Measurements from ENCODE around the gene ATG2A. TPM values are rescaled to one million over a fixed set of nuclear protein-coding genes. Genes with fewer than 3 reads are reported as not detected.
A peak's percentile ranks its signal among the peaks of the same experiment; 100 is the strongest.

The ATG2A gene
- 47.1 and 50.5 TPM in 2 replicates for total RNA-seq (2014; rRNA removed; shearing (Covaris generic))

- peak; percentile 100 for DNase-seq (ENCODE audit: low spot score)
Measured at GRCh38 chr11:64916775-64917662, at the start of gene ATG2A. ATG2A (minus strand) TSS chr11:64917209; CDS start chr11:64917135, 74 bp downstream.

- DNase-seq (ENCODE audit: low spot score), result no peak
Measured at GRCh38 chr11:64963072-64963631, 46.1 kb upstream of the ATG2A start.

GRCh38 chr11:64960719-64961118 is 43.7 kb upstream of the ATG2A start:
- no peak for DNase-seq (ENCODE audit: low spot score)

- no peak for DNase-seq (ENCODE audit: low spot score)
Measured at GRCh38 chr11:64959498-64959897, 42.5 kb upstream of the ATG2A start.

GRCh38 chr11:64954201-64954600 is 37.2 kb upstream of the ATG2A start:
- DNase-seq (ENCODE audit: low spot score), result no peak

GRCh38 chr11:64951529-64951928 is 34.5 kb upstream of the ATG2A start:
- no peak for DNase-seq (ENCODE audit: low spot score)

- DNase-seq (ENCODE audit: low spot score), result peak; percentile 51
Measured at GRCh38 chr11:64947208-64947814, 30.3 kb upstream of the ATG2A start.

- no peak for DNase-seq (ENCODE audit: low spot score)
Measured at GRCh38 chr11:64936539-64936938, 19.5 kb upstream of the ATG2A start.

- no peak for DNase-seq (ENCODE audit: low spot score)
Measured at GRCh38 chr11:64935359-64936081, 18.5 kb upstream of the ATG2A start, which contains the start of gene GPHA2. GPHA2 (minus strand) TSS chr11:64935893; CDS start chr11:64935460, 433 bp downstream.

GRCh38 chr11:64934682-64935358 is 17.8 kb upstream of the ATG2A start:
- DNase-seq (ENCODE audit: low spot score), result no peak

GRCh38 chr11:64933935-64934681 is 17.1 kb upstream of the ATG2A start:
- DNase-seq (ENCODE audit: low spot score), result no peak

GRCh38 chr11:64933213-64933934 is 16.4 kb upstream of the ATG2A start:
- no peak for DNase-seq (ENCODE audit: low spot score)

GRCh38 chr11:64932324-64932723 is 15.3 kb upstream of the ATG2A start:
- DNase-seq (ENCODE audit: low spot score), result no peak

GRCh38 chr11:64931290-64931689 is 14.3 kb upstream of the ATG2A start:
- DNase-seq (ENCODE audit: low spot score), result no peak

- DNase-seq (ENCODE audit: low spot score), result no peak
Measured at GRCh38 chr11:64930340-64930739, 13.3 kb upstream of the ATG2A start.

- no peak for DNase-seq (ENCODE audit: low spot score)
Measured at GRCh38 chr11:64929625-64930024, 12.6 kb upstream of the ATG2A start.

- DNase-seq (ENCODE audit: low spot score), result no peak
Measured at GRCh38 chr11:64928957-64929356, 11.9 kb upstream of the ATG2A start.

- DNase-seq (ENCODE audit: low spot score), result no peak
Measured at GRCh38 chr11:64926689-64927088, 9.7 kb upstream of the ATG2A start.

- no peak for DNase-seq (ENCODE audit: low spot score)
Measured at GRCh38 chr11:64925536-64926436, 8.8 kb upstream of the ATG2A start.

Measured in HT-29 (cell line).